Posterior cingulate gyrus (tissue), 11 donors: ENCODE measurements around the gene COX8C.
"Not testable (repeated sequence)": the region's sequence is repeated elsewhere in the genome, so short reads cannot be mapped to it uniquely, and the experiment has no call there.

Source experiments
- DNase-seq, 10 donors: peaks; one replicate each; pipeline versions ENCODE4 v3.0.0 to v3.0.0-alpha.2; 2020 to 2021; ENCODE audit warnings: mixed read lengths in 3 of 10
- intact Hi-C: fragments of 100-400 bp; cut with DNase I; formaldehyde crosslinking; loops from one replicate; pipeline ENCODE4 v1.15.1; 2023

Gene COX8C

DNA sequence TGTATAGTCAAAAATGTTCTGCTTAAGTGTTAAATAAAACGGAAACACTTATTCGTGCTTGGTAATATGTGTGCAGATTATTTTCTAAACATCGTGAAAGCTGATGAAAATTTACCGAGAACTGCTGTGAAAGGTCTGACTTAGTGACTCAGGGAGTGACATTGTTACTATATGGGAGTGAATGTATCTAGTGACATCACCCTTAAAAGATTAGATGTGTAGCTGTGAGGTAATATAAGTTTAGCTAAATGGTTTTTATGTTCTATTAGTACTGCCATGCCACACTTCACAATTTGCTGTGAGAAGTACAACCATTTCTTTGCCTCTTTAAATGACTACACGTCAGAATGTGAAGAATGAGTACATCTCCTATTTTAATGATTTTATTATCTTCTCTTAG, 1.3 kb downstream of the COX8C start:
- intact Hi-C loops = no loop called here
- no peak for DNase-seq

DNA sequence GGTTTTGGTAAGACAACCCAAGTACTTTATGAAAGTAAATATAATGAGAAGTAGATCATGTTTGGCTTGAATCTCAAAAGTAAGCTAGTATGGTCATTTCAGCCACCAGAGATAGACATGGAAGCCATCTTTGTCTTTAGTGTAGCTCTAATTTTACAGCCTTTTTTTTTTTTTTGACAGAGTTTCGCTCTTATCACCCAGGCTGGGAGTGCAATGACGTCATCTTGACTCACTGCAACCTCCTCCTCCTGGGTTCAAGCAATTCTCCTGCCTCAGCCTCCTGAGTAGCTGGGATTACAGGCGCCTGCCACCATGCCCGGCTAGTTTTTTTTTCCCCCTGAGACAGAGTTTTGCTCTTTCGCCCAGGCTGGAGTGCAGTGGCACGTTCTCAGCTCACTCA, 7.9 kb downstream of the COX8C start:
- DNase-seq, intact Hi-C loops: not testable (repeated sequence)

DNA sequence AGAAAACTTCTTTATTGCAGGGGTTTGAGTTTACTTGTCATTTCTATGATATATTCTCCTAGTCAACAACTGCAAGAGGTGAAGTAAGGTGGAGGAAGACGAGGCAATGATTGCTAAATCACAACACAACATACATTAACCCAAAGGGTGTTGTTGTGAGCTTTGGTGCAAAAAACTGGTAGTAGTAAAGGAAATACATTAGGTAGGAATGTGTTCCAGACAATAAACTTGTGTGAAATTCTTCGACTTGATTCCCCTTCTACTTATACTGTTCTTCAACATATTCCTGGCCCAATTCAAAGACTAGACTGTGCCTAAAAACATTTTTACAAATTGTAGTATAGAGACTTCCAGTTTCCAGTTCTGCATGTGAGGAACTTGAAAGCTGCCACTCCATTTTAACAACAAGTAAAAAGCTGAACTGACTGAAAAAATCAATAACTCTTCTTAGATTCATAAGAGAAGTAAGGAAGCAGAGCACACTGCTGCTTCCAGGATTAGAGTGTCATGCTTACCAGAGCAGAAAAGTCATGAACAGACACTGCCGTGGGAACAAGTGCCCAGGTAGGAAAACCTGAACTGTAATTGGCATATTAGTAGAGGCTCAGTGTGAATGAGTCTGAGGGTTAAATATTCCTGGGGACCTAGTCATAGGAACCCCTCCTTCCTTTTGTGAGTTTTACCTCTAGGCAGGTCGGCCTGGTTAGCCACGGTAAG, 22.2 kb downstream of the COX8C start:
- DNase-seq = no peak
- intact Hi-C loops = no loop called here

DNA sequence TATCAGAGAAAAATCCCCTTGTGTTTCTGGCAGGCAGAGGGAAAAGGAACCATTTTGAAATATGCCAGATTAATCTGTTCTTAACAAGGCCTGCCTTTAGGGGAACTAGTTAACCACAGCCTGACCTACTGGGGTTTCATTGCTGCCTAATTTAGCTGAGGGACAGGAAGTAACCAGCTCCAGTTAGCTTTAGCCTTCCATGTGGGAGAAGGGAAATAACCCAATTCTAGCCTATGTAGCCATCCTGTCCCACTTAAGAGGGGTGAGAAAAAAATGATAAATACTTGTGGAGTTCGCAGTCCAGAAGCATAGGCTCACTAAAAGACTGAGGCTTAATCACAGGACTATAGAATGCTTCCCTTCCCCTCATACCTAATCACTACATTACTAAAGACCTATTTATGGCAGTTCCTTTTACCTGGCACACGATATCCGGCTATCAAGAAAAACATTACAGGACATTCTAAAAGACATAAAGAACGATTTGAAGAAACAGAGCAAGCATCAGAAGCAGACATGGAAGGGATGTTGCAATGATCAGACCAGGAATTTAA, 22.8 kb downstream of the COX8C start:
- intact Hi-C loops = no loop called here
- DNase-seq = no peak

DNA sequence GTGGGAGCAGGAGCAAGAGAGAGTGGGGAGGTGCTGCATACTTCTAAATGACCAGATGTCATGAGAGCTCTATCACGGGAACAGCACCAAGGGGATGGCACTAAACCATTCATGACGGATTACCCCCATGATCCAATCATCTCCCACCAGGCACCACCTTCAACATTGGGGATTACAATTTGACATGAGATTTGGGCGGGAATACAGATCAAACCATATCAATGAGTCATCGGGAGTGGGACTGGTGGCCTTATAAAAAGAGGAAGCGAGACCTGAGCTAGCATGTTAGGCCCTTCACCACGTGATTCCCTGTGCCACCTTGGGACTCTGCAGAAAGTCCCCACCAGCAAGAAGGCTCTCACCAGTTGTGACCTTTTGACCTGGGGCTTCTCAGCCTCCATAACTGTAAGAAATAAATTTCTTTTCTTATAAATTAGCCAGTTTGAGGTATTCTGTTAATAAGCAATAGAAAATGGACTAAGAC, 28.7 kb downstream of the COX8C start:
- no peak for DNase-seq
- intact Hi-C loops = no loop called here

DNA sequence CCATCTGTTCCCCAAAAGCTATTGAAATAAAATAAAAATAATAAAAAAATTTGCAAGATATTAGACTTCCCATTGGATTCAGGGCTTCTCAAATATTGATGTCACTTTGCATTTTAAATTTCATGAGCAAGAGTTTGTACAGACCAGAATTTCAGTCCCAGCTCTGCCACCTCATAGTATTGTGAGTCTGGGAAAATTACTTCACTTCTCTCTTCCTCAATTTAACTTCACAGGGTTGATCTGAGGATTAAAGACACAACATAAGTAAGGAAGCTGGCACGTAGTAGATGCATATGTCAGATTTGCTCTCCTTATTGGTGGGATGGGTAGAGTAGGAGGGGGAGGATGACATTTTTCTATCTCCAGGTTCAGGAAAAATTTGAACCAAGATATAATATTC, 32.8 kb downstream of the COX8C start:
- intact Hi-C loops = loop anchor here (10.0 kb wide), 1 partner anchor 45 kb away; the partner anchor contains the start of gene BTBD7
- DNase-seq = no peak

DNA sequence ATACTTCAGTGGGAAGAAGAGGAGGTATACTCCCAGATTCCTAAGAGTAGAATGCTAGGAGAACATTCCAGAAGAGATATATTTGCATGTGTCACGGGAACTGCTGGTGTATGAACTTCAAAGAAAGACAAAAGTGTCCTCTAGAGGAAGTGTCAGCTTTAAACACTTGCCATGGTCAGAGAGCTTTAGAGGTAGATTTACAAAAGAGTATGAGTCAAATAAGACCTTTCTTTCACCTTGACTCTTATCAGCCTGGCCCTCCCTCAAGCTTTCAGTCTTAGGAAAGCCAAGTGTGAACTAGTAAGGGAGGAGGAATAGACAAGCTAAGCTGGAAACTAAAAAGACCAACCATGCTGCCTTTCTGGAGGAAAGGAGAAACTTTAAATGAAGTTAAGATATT, 34.7 kb downstream of the COX8C start:
- DNase-seq = no peak
- intact Hi-C loops = loop anchor here (10.0 kb wide), 1 partner anchor 47 kb away; the partner anchor contains the start of gene BTBD7

DNA sequence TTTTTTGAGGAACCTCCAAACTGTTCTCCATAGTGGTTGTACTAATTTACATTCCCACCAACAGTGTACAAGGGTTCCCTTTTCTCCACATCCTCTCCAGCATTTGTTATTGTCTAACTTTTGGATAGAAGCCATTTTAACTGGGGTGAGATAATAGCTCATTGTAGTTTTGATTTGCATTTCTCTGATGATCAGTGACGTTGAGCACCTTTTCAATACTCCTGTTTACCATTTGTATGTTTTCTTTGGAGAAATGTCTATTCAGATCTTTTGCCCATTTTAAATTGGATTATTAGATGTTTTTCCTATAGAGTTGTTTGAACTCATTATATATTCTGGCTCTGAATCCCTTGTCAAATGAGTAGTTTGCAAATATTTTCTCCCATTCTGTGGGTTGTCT, 37.3 kb downstream of the COX8C start:
- intact Hi-C loops = loop anchor here (10.0 kb wide), 1 partner anchor 49 kb away; the partner anchor contains the start of gene BTBD7
- not testable (repeated sequence) for DNase-seq

DNA sequence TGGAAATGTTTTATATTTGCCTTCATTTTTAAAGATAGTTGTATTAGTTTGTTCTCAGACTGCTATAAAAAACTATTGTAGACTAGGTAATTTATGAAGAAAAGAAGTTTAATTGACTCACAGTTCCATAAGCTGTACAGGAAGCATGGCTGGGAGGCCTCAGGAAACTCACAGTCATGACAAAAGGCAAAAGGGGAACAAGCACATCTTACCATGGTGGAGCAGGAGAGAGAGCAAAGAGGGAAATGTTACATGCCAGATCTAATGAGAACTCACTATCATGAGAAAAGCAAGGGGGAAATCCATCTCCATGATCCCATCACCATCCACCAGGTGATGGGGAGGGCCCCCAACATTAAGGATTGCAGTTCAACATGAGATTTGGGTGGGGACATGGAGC, 48.2 kb downstream of the COX8C start:
- intact Hi-C loops = no loop called here
- DNase-seq = no peak

DNA sequence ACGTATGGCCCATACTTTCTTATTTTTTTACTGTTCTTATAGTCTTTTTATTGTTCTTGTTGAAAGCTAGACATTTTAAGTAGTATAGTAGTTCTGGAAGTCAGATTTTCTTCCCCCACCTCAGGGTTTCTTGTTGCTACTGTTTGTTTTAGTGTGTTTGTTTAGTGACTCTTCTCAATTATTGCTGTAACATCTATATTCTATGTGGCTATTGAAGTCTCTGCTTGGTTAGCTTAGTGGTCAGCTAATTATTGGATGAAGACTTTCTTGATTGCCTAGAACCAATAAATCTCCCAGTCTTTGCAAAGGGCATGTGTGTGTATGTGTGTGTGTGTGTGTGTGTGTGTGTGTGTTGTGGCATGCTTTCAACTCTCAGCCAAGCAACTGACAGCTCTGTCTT, 49.5 kb downstream of the COX8C start:
- no peak for DNase-seq
- intact Hi-C loops = no loop called here
